Osteocyte (in vitro differentiated cells): ENCODE results near the gene CD44. TPM values are rescaled to one million over a fixed set of nuclear protein-coding genes. Genes with fewer than 3 reads are reported as not detected.
"Not testable (repeated sequence)": the region's sequence is repeated elsewhere in the genome, so short reads cannot be mapped to it uniquely, and the experiment has no call there.

Experiments
- DNase-seq: peaks from one replicate; pipeline ENCODE4 v3.0.0; 2021; ENCODE audit warnings: mixed read lengths; ENCODE audit not compliant: unreplicated experiment; ENCODE audit errors: extremely low spot score
- H3K27ac Mint-ChIP-seq: one replicate; pipeline ENCODE4 v1.8.0; 2021; ENCODE audit warnings: mild to moderate bottlenecking, mixed read lengths; ENCODE audit not compliant: unreplicated experiment
- H3K27me3 Mint-ChIP-seq: one replicate; pipeline ENCODE4 v1.8.0; 2021; ENCODE audit warnings: mixed read lengths; ENCODE audit not compliant: unreplicated experiment
- H3K36me3 Mint-ChIP-seq: one replicate; pipeline ENCODE4 v1.8.0; 2021; ENCODE audit warnings: mixed read lengths; ENCODE audit not compliant: unreplicated experiment
- H3K4me1 Mint-ChIP-seq: one replicate; pipeline ENCODE4 v1.8.0; 2021; ENCODE audit warnings: mixed read lengths; ENCODE audit not compliant: unreplicated experiment
- H3K4me3 Mint-ChIP-seq: one replicate; pipeline ENCODE4 v1.8.0; 2021; ENCODE audit warnings: mild to moderate bottlenecking, moderate library complexity, mixed read lengths; ENCODE audit not compliant: unreplicated experiment
- H3K9me3 Mint-ChIP-seq: one replicate; pipeline ENCODE4 v1.8.0; 2021; ENCODE audit warnings: mixed read lengths; ENCODE audit not compliant: unreplicated experiment
- CTCF ChIP-seq: fragments of 200-600 bp; sonication (generic); IDR thresholded peaks from 2 replicates; pipeline ENCODE4 v1.5.0; 2021; ENCODE audit warnings: antibody characterized with exemption, mild to moderate bottlenecking, moderate library complexity
- total RNA-seq: library from RNA; stranded (reverse); gene quantifications from 2 replicates; pipeline ENCODE4 v1.2.1, GENCODE V29; 2021

CD44 gene
- total RNA-seq, 1 donor from 2014 or later: 283 TPM

- TF ChIP-seq CTCF: no peak
- Mint-ChIP-seq H3K27ac (no peak overlapping the region), H3K4me1 (peaks cover 14% of the 10 kb centered on the region), H3K27me3 (no peaks in the 10 kb centered on the region), H3K36me3 (peaks cover 55% of the 10 kb centered on the region), H3K9me3 (no peaks in the 10 kb centered on the region), H3K4me3 (no peak overlapping the region)
- DNase-seq: no peak
Observed at GRCh38 chr11:35225946-35226520, 87.1 kb downstream of the CD44 start.

- peaks cover 56% of the 10 kb centered on the region for H3K36me3 Mint-ChIP-seq
Observed at GRCh38 chr11:35226756-35227155, 87.8 kb downstream of the CD44 start.

GRCh38 chr11:35227576-35228327, 88.8 kb downstream of the CD44 start:
- H3K36me3 Mint-ChIP-seq: peaks cover 51% of the 10 kb centered on the region
- peak overlapping the region; percentile 18 for H3K27ac Mint-ChIP-seq
- no peak for DNase-seq
- H3K27me3 Mint-ChIP-seq: no peaks in the 10 kb centered on the region
- H3K9me3 Mint-ChIP-seq: peaks cover 3% of the 10 kb centered on the region
- no peak overlapping the region for H3K4me3 Mint-ChIP-seq
- TF ChIP-seq CTCF: no peak
- H3K4me1 Mint-ChIP-seq: peaks cover 12% of the 10 kb centered on the region

More at GRCh38 chr11:35226756-35227155, 87.8 kb downstream of the CD44 start:
- H3K27me3 Mint-ChIP-seq, H3K4me3 Mint-ChIP-seq, H3K27ac Mint-ChIP-seq, DNase-seq, H3K9me3 Mint-ChIP-seq: not testable (repeated sequence)
- H3K4me1 Mint-ChIP-seq: peaks cover 14% of the 10 kb centered on the region

- Mint-ChIP-seq H3K4me1 (peaks cover 7% of the 10 kb centered on the region), H3K27me3 (no peaks in the 10 kb centered on the region), H3K9me3 (peaks cover 3% of the 10 kb centered on the region), H3K36me3 (peaks cover 48% of the 10 kb centered on the region), H3K4me3 (no peak overlapping the region), H3K27ac (no peak overlapping the region)
- no peak for TF ChIP-seq CTCF
- DNase-seq: no peak
Observed at GRCh38 chr11:35228328-35228725, 89.4 kb downstream of the CD44 start.

GRCh38 chr11:35230388-35230787, 91.4 kb downstream of the CD44 start:
- Mint-ChIP-seq H3K36me3 (peaks cover 43% of the 10 kb centered on the region), H3K27ac (no peak overlapping the region), H3K4me3 (no peak overlapping the region), H3K9me3 (peaks cover 20% of the 10 kb centered on the region), H3K27me3 (no peaks in the 10 kb centered on the region), H3K4me1 (no peaks in the 10 kb centered on the region)
- TF ChIP-seq CTCF: no peak
- no peak for DNase-seq
